ENCODE data around the gene GALNT15.

The GALNT15 gene

DNA sequence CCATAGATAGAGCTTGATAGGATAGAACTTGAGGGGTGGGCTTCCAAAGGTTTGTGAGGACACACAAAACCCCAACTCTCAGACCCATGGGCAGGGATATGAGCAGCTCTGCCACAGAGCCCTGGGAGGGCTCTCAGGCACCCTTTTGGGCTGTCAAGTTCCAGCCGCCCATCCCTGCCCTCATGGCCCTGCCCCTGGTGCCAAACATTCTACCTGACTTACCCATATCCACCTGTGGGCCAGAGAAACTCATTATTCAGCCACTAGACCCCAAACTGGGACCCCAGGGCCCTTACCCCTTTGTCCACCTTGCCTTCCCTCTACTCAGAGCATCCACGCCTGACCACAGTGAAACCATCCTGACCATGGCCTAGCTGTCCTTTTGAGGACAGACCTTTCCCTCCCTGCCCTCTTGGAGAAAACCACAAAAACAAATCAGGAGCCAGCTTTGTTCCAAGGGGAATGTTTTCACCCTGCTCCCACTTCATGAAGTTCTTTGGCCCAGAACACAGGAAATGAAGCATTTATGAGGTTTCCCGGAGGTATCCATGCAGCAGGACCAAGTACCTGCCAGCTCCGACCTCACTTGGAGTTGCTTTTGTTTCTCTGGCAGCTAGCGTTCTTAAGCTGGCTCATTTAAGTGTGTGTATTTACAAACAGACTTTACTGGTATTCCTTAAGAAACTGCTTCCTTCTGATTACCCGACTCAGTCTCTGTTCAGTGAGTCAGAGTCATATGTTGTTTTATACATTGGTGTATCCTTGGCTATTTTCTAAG is 34.2 kb upstream of the GALNT15 start:
- H3K27ac ChIP-seq = peak overlapping the region; percentile 77 to 84

DNA sequence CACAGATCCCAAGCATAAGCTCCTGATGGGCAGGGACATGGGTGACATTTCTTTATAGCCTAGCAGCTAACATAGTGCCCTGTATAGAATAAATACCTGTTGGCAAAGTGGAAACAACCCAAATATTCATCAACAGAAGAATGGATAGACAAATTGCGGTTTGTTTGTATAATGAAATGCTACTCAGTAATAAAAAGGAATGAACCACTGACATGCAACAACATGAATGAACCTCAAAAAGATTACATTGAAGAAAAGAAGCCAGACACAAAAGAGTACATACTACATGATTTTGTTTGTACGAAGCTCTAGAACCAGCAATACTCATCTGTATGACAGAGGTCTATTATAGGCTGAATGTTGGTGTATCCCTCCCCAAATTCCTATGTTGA is 33.6 kb upstream of the GALNT15 start:
- peak overlapping the region; percentile 77 to 84 for H3K27ac ChIP-seq
- H3K4me3 ChIP-seq = no peak overlapping the region
- H3K4me1 ChIP-seq = peaks cover 0 to 29% (median 14%) of the 10 kb centered on the region in 4 donors
- no peaks in the 10 kb centered on the region for H3K36me3 ChIP-seq
- intact Hi-C loops (cut with DNase I; ENCODE audit: low total_unique reads) = no loop called here
- TF ChIP-seq, protein P1, sequence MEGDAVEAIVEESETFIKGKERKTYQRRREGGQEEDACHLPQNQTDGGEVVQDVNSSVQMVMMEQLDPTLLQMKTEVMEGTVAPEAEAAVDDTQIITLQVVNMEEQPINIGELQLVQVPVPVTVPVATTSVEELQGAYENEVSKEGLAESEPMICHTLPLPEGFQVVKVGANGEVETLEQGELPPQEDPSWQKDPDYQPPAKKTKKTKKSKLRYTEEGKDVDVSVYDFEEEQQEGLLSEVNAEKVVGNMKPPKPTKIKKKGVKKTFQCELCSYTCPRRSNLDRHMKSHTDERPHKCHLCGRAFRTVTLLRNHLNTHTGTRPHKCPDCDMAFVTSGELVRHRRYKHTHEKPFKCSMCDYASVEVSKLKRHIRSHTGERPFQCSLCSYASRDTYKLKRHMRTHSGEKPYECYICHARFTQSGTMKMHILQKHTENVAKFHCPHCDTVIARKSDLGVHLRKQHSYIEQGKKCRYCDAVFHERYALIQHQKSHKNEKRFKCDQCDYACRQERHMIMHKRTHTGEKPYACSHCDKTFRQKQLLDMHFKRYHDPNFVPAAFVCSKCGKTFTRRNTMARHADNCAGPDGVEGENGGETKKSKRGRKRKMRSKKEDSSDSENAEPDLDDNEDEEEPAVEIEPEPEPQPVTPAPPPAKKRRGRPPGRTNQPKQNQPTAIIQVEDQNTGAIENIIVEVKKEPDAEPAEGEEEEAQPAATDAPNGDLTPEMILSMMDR (IDR thresholded peaks at IDR 0.05) = no peak
- DNase-seq = no peak
- H3K9me3 ChIP-seq = no peaks in the 10 kb centered on the region
- H3K27me3 ChIP-seq = no peaks in the 10 kb centered on the region

More for the DNA sequence above, 34.2 kb upstream of the GALNT15 start:
- no peaks in the 10 kb centered on the region for H3K9me3 ChIP-seq
- H3K4me1 ChIP-seq = peaks cover 0 to 34% (median 16%) of the 10 kb centered on the region in 4 donors
- TF ChIP-seq, protein P1 (IDR thresholded peaks at IDR 0.05) = no peak
- intact Hi-C loops (cut with DNase I; ENCODE audit: low total_unique reads) = no loop called here
- H3K27me3 ChIP-seq = no peaks in the 10 kb centered on the region
- DNase-seq = peak; percentile 83 to 84
- no peak overlapping the region for H3K4me3 ChIP-seq
- H3K36me3 ChIP-seq = no peaks in the 10 kb centered on the region

DNA sequence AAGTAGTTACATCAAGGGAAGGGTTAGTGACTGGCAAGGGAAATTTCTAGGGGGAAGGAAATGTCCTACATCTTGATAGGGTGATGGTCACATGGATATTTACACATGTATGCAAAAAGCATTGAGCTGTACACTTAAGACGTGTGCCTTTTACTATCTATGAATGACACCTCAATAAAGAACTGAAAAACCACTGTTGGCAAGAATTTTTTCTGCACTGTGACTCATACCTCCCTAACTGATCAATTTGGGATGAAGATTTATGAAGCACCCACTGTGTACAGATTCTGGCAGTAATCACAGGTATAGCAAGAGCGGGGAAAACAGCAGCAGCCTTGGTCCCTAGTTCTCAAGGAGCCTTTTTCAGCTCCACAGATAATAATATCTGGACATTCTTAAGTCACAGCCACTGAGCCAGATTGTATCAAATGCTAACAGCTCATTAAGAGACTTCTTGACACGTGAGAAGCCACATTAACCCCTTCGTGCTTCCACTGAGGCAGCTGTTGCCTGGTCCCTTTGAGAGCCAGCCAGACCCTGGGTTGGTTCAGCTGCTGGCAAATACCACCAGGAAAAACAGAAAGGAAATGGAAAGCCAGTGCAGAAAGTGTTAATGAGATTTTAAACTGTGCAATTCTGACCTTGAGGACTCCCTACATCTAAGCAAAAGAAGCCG is 32.0 kb upstream of the GALNT15 start:
- no peak for DNase-seq
- H3K9me3 ChIP-seq = no peaks in the 10 kb centered on the region
- H3K36me3 ChIP-seq = no peaks in the 10 kb centered on the region
- no peaks in the 10 kb centered on the region for H3K27me3 ChIP-seq
- no peak overlapping the region for H3K27ac ChIP-seq
- peaks cover 0 to 22% (median 13%) of the 10 kb centered on the region in 4 donors for H3K4me1 ChIP-seq
- intact Hi-C loops (cut with DNase I; ENCODE audit: low total_unique reads) = no loop called here
- TF ChIP-seq, protein P1 (IDR thresholded peaks at IDR 0.05) = no peak
- no peak overlapping the region for H3K4me3 ChIP-seq

DNA sequence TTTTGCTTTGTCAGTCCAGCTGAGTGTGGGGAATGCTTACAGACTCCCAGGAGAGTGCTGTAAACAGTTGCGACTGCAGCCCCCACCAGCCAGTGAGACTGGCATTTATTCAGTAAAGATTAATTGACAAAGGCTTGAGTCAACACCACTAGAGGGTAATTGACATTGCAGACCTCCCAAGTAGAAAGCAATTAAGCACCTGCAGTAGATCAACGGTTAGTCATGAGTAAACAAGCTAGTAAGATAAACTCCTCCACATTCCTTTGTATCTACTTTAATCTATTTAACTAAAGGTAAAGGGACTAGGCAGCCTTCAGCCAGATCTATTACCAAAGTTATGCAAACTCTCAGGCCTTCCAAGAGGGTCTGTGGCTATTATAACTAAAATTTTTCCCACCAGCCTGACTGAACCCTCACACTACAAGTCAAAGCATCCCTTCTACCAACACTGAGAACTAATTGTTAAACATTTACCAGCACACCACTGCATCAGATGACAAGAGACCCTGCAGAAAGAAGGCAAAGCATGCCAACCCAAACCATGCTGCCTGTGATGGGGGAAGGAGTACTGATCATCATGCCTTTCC is 30.5 kb upstream of the GALNT15 start:
- Histone ChIP-seq H3K4me3 (no peak overlapping the region), H3K27ac (no peak overlapping the region), H3K9me3 (no peaks in the 10 kb centered on the region), H3K36me3 (no peaks in the 10 kb centered on the region), H3K27me3 (no peaks in the 10 kb centered on the region), H3K4me1 (peaks cover 0 to 22% (median 14%) of the 10 kb centered on the region in 4 donors)
- intact Hi-C loops (cut with DNase I; ENCODE audit: low total_unique reads) = no loop called here
- TF ChIP-seq, protein P1 (IDR thresholded peaks at IDR 0.05) = no peak
- no peak for DNase-seq

DNA sequence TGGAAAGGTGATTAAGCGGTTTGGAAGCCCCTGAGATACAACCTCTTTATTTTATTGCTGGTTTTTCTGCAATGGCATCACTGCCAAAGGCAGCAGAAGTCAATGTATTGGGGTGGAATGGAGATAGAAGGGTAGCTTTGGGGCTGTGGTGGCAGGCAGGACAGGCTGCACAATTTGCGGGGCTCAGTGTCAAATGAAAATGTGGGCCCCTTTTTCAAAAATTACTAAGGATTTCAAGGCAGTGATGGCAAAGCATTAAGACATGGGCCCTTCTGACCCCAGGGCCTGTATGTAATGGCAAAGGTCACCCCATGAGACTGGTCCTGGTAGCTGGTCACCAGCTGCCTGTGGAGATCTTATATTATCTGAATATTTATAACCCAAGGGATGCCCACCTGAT is 29.3 kb upstream of the GALNT15 start:
- TF ChIP-seq, protein P1 (IDR thresholded peaks at IDR 0.05) = no peak
- no peaks in the 10 kb centered on the region for H3K9me3 ChIP-seq
- intact Hi-C loops (cut with DNase I; ENCODE audit: low total_unique reads) = no loop called here

More for the DNA sequence above, 29.3 kb upstream of the GALNT15 start:
- no peaks in the 10 kb centered on the region for H3K36me3 ChIP-seq
- no peak overlapping the region for H3K4me3 ChIP-seq
- DNase-seq = no peak
- no peaks in the 10 kb centered on the region for H3K27me3 ChIP-seq
- no peak overlapping the region for H3K27ac ChIP-seq
- peaks cover 0 to 22% (median 12%) of the 10 kb centered on the region in 4 donors for H3K4me1 ChIP-seq
